ENCODE measurements around the gene PSMG3. TPM values are rescaled to one million over a fixed set of nuclear protein-coding genes. Genes with fewer than 3 reads are reported as not detected.

The PSMG3 gene
- polyA plus RNA-seq, 2 of the 4 experiments (the other 2 are of a cell fraction): 75.9 to 89.3 TPM

DNA sequence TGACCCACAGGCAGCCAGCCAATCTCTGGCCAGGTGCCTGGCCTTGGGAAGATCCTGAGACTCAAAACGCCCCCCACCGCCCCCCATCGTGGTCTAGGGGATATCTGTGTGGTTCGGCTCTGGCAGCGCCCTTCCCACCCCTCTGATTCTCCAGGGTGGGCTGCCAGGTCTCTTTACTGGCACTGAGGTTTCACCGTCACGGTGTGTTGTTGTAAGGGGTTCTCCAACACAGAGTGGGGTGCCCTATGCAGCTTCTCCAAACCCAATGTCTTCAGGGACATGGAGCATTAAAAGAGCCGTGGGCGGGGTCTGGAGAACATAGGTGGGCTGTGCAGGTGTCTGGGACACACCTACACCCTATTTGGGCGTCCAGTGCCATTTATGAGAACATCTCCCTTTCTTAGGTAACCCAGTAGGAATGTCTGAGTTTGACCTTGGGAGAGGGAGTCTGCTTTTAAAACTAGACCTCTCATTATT lies 37.8 kb downstream of the PSMG3 start:
- H3K4me2 ChIP-seq: peak overlapping the region; percentile 98
- ChIA-PET POLR2A (interaction anchor here (0.9 to 1.3 kb wide), 4 partner anchors 16 to 25 kb away, joined by 3 to 4 read pairs (median 4); partner anchors contain the start of gene TMEM184A), CTCF (interaction anchor here (1.0 to 18.4 kb wide), 4 partner anchors 22 to 29 kb away, joined by 3 to 204 read pairs (median 24); partner anchors contain the start of gene TMEM184A)
- WGBS (ENCODE audit: missing lambda C conversion rate): 5% methylated on average over 3 of the region's 10 CpGs
- peak; percentile 45; the same call in 1 of the 2 replicates for TF ChIP-seq RARB (CRISPR knock-in tag; IDR thresholded peaks at IDR 0.05)
- no peak for TF ChIP-seq MAFK (IDR thresholded peaks at IDR 0.05; ENCODE audit: partially characterized antibody)
- ATAC-seq (no peak; a peak in 1 of 6 replicates), FAIRE-seq (no peak), DNase-seq (ENCODE audit: low read depth in 1 of 2, low spot score in 1 of 2) (peak in 1 of 2 experiments; percentile 69)
- no peaks in the 10 kb centered on the region for H3K9me3 ChIP-seq
- peaks cover 49% of the 10 kb centered on the region for H3K4me1 ChIP-seq
- H3K27ac ChIP-seq: peak overlapping the region; percentile 97 to 98
- peak overlapping the region; percentile 98 for H3K4me3 ChIP-seq

- ATAC-seq (peak in 1 of 2 experiments; percentile 0; a peak in 2 of 6 replicates), DNase-seq (ENCODE audit: low read depth in 1 of 2, low spot score in 1 of 2) (peak in 1 of 2 experiments; percentile 61), FAIRE-seq (no peak)
- H3K27ac ChIP-seq: peak overlapping the region; percentile 97 to 98
- 1% methylated on average over 22 of the region's 55 CpGs for WGBS (ENCODE audit: missing lambda C conversion rate)
- ChIA-PET POLR2A (interaction anchor here (1.0 to 1.3 kb wide), 3 partner anchors 16 to 24 kb away, joined by 3 to 4 read pairs (median 4); no protein-coding TSS in a partner anchor), CTCF (interaction anchor here (1.0 to 18.4 kb wide), 3 partner anchors 22 to 25 kb away, joined by 3 to 204 read pairs (median 43); partner anchors contain the start of gene TMEM184A)
- peaks cover 50% of the 10 kb centered on the region for H3K4me1 ChIP-seq
- TF ChIP-seq NPAS2 (CRISPR knock-in tag; IDR thresholded peaks at IDR 0.05; ENCODE audit: borderline replicate concordance) (no peak), KDM5A (IDR thresholded peaks at IDR 0.05) (no peak), POLR2A (IDR thresholded peaks at IDR 0.05; ENCODE audit: low read length) (peak; percentile 9; the same call in 1 of the 2 replicates), MYC (IDR thresholded peaks at IDR 0.05; ENCODE audit: borderline replicate concordance, low read length) (no peak; the same call in 1 of the 2 replicates), RARB (CRISPR knock-in tag; IDR thresholded peaks at IDR 0.05) (no peak), HDAC2 (IDR thresholded peaks at IDR 0.05) (no peak), ZNF302 (CRISPR knock-in tag; IDR thresholded peaks at IDR 0.05) (no peak), HOXB5 (CRISPR knock-in tag; IDR thresholded peaks at IDR 0.05) (0 out of 2 replicates have a peak, but pooled peaks have one; percentile 7), POLR2AphosphoS2 (conservative IDR thresholded peaks at IDR 0.05; ENCODE audit: low read length) (no peak; the same call in 1 of the 2 replicates), EHF (CRISPR knock-in tag; IDR thresholded peaks at IDR 0.05) (no peak), HES2 (IDR thresholded peaks at IDR 0.05) (no peak), FOXS1 (CRISPR knock-in tag; IDR thresholded peaks at IDR 0.05) (no peak), HOXA7 (CRISPR knock-in tag; IDR thresholded peaks at IDR 0.05) (0 out of 2 replicates have a peak, but pooled peaks have one; percentile 65), TP53 (CRISPR knock-in tag; IDR thresholded peaks at IDR 0.05) (0 out of 2 replicates have a peak, but pooled peaks have one; percentile 24), FOSB (CRISPR knock-in tag; IDR thresholded peaks at IDR 0.05) (0 out of 2 replicates have a peak, but pooled peaks have one; percentile 48), CHD4 (IDR thresholded peaks at IDR 0.05; ENCODE audit: borderline replicate concordance) (no peak), HEYL (CRISPR knock-in tag; IDR thresholded peaks at IDR 0.05) (no peak), RCOR1 (IDR thresholded peaks at IDR 0.05; ENCODE audit: low read depth, low read length) (no peak), CHD2 (IDR thresholded peaks at IDR 0.05; ENCODE audit: low read length, partially characterized antibody) (no peak), RNF2 (IDR thresholded peaks at IDR 0.05; ENCODE audit: borderline replicate concordance, low read depth) (no peak), RFX5 (IDR thresholded peaks at IDR 0.05) (no peak), ZSCAN20 (CRISPR knock-in tag; IDR thresholded peaks at IDR 0.05) (no peak), EHMT2 (IDR thresholded peaks at IDR 0.05; ENCODE audit: low read depth) (no peak), BCL3 (IDR thresholded peaks at IDR 0.05) (no peak; the same call in 2 of the 3 replicates), NR3C1 (IDR thresholded peaks at IDR 0.05) (no peak), TFCP2L1 (CRISPR knock-in tag; IDR thresholded peaks at IDR 0.05) (peak; percentile 61; the same call in 1 of the 2 replicates), ZFP36 (IDR thresholded peaks at IDR 0.05; ENCODE audit: borderline replicate concordance, partially characterized antibody) (no peak), SMC3 (IDR thresholded peaks at IDR 0.05) (no peak)
- TF ChIP-seq, protein P1, sequence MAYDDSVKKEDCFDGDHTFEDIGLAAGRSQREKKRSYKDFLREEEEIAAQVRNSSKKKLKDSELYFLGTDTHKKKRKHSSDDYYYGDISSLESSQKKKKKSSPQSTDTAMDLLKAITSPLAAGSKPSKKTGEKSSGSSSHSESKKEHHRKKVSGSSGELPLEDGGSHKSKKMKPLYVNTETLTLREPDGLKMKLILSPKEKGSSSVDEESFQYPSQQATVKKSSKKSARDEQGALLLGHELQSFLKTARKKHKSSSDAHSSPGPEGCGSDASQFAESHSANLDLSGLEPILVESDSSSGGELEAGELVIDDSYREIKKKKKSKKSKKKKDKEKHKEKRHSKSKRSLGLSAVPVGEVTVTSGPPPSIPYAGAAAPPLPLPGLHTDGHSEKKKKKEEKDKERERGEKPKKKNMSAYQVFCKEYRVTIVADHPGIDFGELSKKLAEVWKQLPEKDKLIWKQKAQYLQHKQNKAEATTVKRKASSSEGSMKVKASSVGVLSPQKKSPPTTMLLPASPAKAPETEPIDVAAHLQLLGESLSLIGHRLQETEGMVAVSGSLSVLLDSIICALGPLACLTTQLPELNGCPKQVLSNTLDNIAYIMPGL (CRISPR knock-in tag; IDR thresholded peaks at IDR 0.05; ENCODE audit: borderline replicate concordance): 0 out of 2 replicates have a peak, but pooled peaks have one; percentile 48
- TF ChIP-seq, protein P2, sequence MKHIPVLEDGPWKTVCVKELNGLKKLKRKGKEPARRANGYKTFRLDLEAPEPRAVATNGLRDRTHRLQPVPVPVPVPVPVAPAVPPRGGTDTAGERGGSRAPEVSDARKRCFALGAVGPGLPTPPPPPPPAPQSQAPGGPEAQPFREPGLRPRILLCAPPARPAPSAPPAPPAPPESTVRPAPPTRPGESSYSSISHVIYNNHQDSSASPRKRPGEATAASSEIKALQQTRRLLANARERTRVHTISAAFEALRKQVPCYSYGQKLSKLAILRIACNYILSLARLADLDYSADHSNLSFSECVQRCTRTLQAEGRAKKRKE (CRISPR knock-in tag; IDR thresholded peaks at IDR 0.05; ENCODE audit: low read depth): peak; percentile 59; the same call in 1 of the 2 replicates
- TF ChIP-seq, protein P3, sequence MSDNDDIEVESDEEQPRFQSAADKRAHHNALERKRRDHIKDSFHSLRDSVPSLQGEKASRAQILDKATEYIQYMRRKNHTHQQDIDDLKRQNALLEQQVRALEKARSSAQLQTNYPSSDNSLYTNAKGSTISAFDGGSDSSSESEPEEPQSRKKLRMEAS (IDR thresholded peaks at IDR 0.05): peak; percentile 56; the same call in 1 of the 2 replicates
- peak overlapping the region; percentile 98 for H3K4me2 ChIP-seq
- no peaks in the 10 kb centered on the region for H3K9me3 ChIP-seq
- H3K4me3 ChIP-seq: peak overlapping the region; percentile 98
Measured at GRCh38 chr7:1531263-1531978, 38.4 kb downstream of the PSMG3 start.
